ENCODE measurements around the gene GDA. TPM values are rescaled to one million over a fixed set of nuclear protein-coding genes. Genes with fewer than 3 reads are reported as not detected.

GDA gene
- total and polyA plus RNA-seq, 2 of the 4 experiments (the other 2 are of a cell fraction): not detected

- H2BK20ac ChIP-seq (ENCODE audit: low read depth, low read length): no peak overlapping the region
- H3K79me1 ChIP-seq (ENCODE audit: low read depth in 1 of 2, low read length in 2 of 2): no peaks in the 10 kb centered on the region
- H3K4ac ChIP-seq (ENCODE audit: low read depth, low read length): no peak overlapping the region
- DNase-seq (no peak), ATAC-seq (ENCODE audit: low read depth) (no peak)
- no peak overlapping the region for H3K14ac ChIP-seq (replicated peaks; ENCODE audit: low read depth, low read length)
- H4K8ac ChIP-seq (ENCODE audit: low read depth in 2 of 2, low read length in 2 of 2): no peak overlapping the region
- H3K4me2 ChIP-seq (ENCODE audit: low read depth, low read length): no peak overlapping the region
- H3K4me1 ChIP-seq (ENCODE audit: control insufficient read depth, insufficient read depth, low read length): no peaks in the 10 kb centered on the region
- H2AFZ ChIP-seq (replicated peaks; ENCODE audit: low read length, poor library complexity): no peak overlapping the region
- CTCF ChIA-PET: interaction anchor here (0.6 kb wide), 1 partner anchor 815 kb away, joined by 3 read pairs; no protein-coding TSS in a partner anchor
- no peaks in the 10 kb centered on the region for H4K20me1 ChIP-seq (ENCODE audit: insufficient read depth, low read length)
- H4K5ac ChIP-seq (ENCODE audit: low read depth, low read length): no peak overlapping the region
- no peak overlapping the region for H2AK5ac ChIP-seq (ENCODE audit: low read depth, low read length)
- H3K27ac ChIP-seq (ENCODE audit: insufficient read depth, low read length): no peak overlapping the region
- no peak overlapping the region for H2BK120ac ChIP-seq (ENCODE audit: low read depth, low read length)
- no peak for TF ChIP-seq NFE2L2 (IDR thresholded peaks at IDR 0.05; ENCODE audit: low read depth, low read length)
- TF ChIP-seq USF2 (IDR thresholded peaks at IDR 0.05; ENCODE audit: low read depth, low read length): no peak
- no peak for TF ChIP-seq MAZ (IDR thresholded peaks at IDR 0.05; ENCODE audit: borderline replicate concordance, low read depth, low read length)
- TF ChIP-seq RAD21 (IDR thresholded peaks at IDR 0.05; ENCODE audit: low read length): no peak
- TF ChIP-seq FOS (IDR thresholded peaks at IDR 0.05; ENCODE audit: low read depth, low read length): no peak
- no peak for TF ChIP-seq CHD1 (IDR thresholded peaks at IDR 0.05; ENCODE audit: low read depth, low read length)
- TF ChIP-seq CEBPB (IDR thresholded peaks at IDR 0.05; ENCODE audit: low read depth, low read length): no peak
- TF ChIP-seq RCOR1 (IDR thresholded peaks at IDR 0.05; ENCODE audit: insufficient replicate concordance, low read length): no peak
- dilution Hi-C loops (cut with HindIII; ENCODE audit: low sequenced_read_pairs, unreplicated experiment): no loop called here
- H3K9me3 ChIP-seq (ENCODE audit: control insufficient read depth, insufficient read depth, low read length): no peaks in the 10 kb centered on the region
- peaks cover 2% of the 10 kb centered on the region; the same call in 1 of the 2 replicates for H3K27me3 ChIP-seq (ENCODE audit: control insufficient read depth, insufficient read depth, low read length)
- no peak overlapping the region for H2BK15ac ChIP-seq (ENCODE audit: low read depth, low read length)
- H3K36me3 ChIP-seq (ENCODE audit: control insufficient read depth, insufficient read depth, low read length): no peaks in the 10 kb centered on the region
- no peak overlapping the region for H4K91ac ChIP-seq (ENCODE audit: insufficient read depth, low read depth, low read length)
- POLR2A ChIA-PET (ENCODE audit: unreplicated experiment): no interaction called here
- H2AK9ac ChIP-seq (replicated peaks; ENCODE audit: low read depth, low read length, poor library complexity): no peak overlapping the region
- no peak overlapping the region for H2BK5ac ChIP-seq (ENCODE audit: low read depth, low read length, poor library complexity, severe bottlenecking)
- H3K23ac ChIP-seq (ENCODE audit: low read depth, low read length): no peak overlapping the region
- intact Hi-C loops (cut with micrococcal nuclease): no loop called here
- no peaks in the 10 kb centered on the region for H3K9me1 ChIP-seq (ENCODE audit: insufficient read depth, low read length)
- no peak overlapping the region for H3K9ac ChIP-seq (ENCODE audit: low read depth, low read length)
- no TSS peak for BruUV-seq (replicated peaks)
- in situ Hi-C loops (cut with MboI; ENCODE audit: low sequenced_read_pairs): no loop called here
- no peak overlapping the region for H3K18ac ChIP-seq (ENCODE audit: low read depth, low read length)
- no peak overlapping the region for H3K56ac ChIP-seq (ENCODE audit: extremely low read depth, insufficient read depth, low read length)
- no peak overlapping the region for H3K4me3 ChIP-seq (ENCODE audit: insufficient read depth, low read depth, low read length)
Measured at GRCh38 chr9:72207278-72207677, 58.0 kb downstream of the GDA start.
